Liver (tissue), 9 donors: Measurements from ENCODE around the gene SPO11. TPM values are rescaled to one million over a fixed set of nuclear protein-coding genes. Genes with fewer than 3 reads are reported as not detected.

Experiments used
- DNase-seq: peaks from one replicate; pipeline ENCODE4 v3.0.0-alpha.2; 2017; ENCODE audit warnings: low spot score
- H3K27ac ChIP-seq, 2 donors: one replicate each; pipeline ENCODE4 v1.7.0; 2013; ENCODE audit warnings: inconsistent platforms in 2 of 2, low read length in 2 of 2, control low read depth in 1 of 2, low read depth in 1 of 2, mild to moderate bottlenecking in 1 of 2
- H3K27me3 ChIP-seq, 4 donors: one replicate each; pipeline versions ENCODE4 v1.6.1 to v1.7.0; 2013; ENCODE audit warnings: low read length in 3 of 4, inconsistent platforms in 1 of 4, mild to moderate bottlenecking in 1 of 4, moderate library complexity in 1 of 4; ENCODE audit not compliant: control insufficient read depth in 4 of 4, insufficient read depth in 4 of 4
- H3K36me3 ChIP-seq, 4 donors: one replicate each; pipeline versions ENCODE4 v1.6.1 to v1.7.0; 2013; ENCODE audit warnings: low read length in 3 of 4, mild to moderate bottlenecking in 3 of 4, low read depth in 1 of 4, moderate library complexity in 1 of 4; ENCODE audit not compliant: control insufficient read depth in 4 of 4, insufficient read depth in 3 of 4
- H3K4me1 ChIP-seq, 4 donors: one replicate each; pipeline versions ENCODE4 v1.6.1 to v1.7.0; 2013; ENCODE audit warnings: low read length in 3 of 4, mild to moderate bottlenecking in 3 of 4, moderate library complexity in 1 of 4; ENCODE audit not compliant: control insufficient read depth in 4 of 4, insufficient read depth in 4 of 4
- H3K4me3 ChIP-seq, 3 donors: one replicate each; pipeline versions ENCODE4 v1.6.1 to v1.7.0; 2013; ENCODE audit warnings: low read length in 3 of 3, control low read depth in 1 of 3, low read depth in 1 of 3, mild to moderate bottlenecking in 1 of 3
- H3K9ac ChIP-seq, 2 donors: one replicate each; pipeline ENCODE4 v1.7.0; 2013; ENCODE audit warnings: low read length in 2 of 2, mild to moderate bottlenecking in 2 of 2, moderate library complexity in 2 of 2, control low read depth in 1 of 2, low read depth in 1 of 2
- H3K9me3 ChIP-seq, 4 donors: one replicate each; pipeline versions ENCODE4 v1.6.1 to v1.7.0; 2013; ENCODE audit warnings: low read length in 3 of 4; ENCODE audit not compliant: control insufficient read depth in 4 of 4
- CTCF ChIP-seq: fragments of 150-350 bp; IDR thresholded peaks from 2 replicates; pipeline ENCODE4 v1.5.1; 2017; ENCODE audit warnings: improper control_type of control experiment, low read depth, low read length; ENCODE audit not compliant: missing input control
- HNF4A ChIP-seq, 2 donors: conservative IDR thresholded peaks; 2 replicates each; pipeline ENCODE4 v1.6.1; 2016; ENCODE audit warnings: antibody characterized with exemption in 2 of 2, mild to moderate bottlenecking in 2 of 2
- NR2F2 ChIP-seq: IDR thresholded peaks from 2 replicates; pipeline ENCODE4 v1.6.1; 2016; ENCODE audit warnings: antibody characterized with exemption
- RAD21 ChIP-seq, 2 donors: IDR thresholded peaks; 2 replicates each; pipeline ENCODE4 v1.6.1; 2016; ENCODE audit warnings: antibody characterized with exemption in 2 of 2, mild to moderate bottlenecking in 2 of 2
- TAF1 ChIP-seq: conservative IDR thresholded peaks from 2 replicates; pipeline ENCODE4 v1.6.1; 2016; ENCODE audit warnings: antibody characterized with exemption, mild to moderate bottlenecking
- YY1 ChIP-seq: IDR thresholded peaks from 2 replicates; pipeline ENCODE4 v1.6.1; 2016; ENCODE audit warnings: antibody characterized with exemption, mild to moderate bottlenecking
- WGBS: extraction: QIAGEN DNeasy Blood & Tissue Kit; methylation state at CpG from one replicate; pipeline ENCODE4 v1.1.7; 2013; 5-methylcytosine and 5-hydroxymethylcytosine counted together
- polyA plus RNA-seq, 2 donors: library from polyadenylated mRNA; stranded (reverse) in 1 of 2; unstranded in 1 of 2; fragments of 200-250 nt in 1 of 2; fragments of >200 nt in 1 of 2; fragmentation: Nextera tagmentation in 1 of 2; extraction: Ambion mirVana in 1 of 2; gene quantifications; one replicate each; pipeline versions ENCODE4 v1.2.1 to v1.2.3, GENCODE V29; 2013 to 2015
- total RNA-seq, 2 donors: library from RNA; depleted of rRNA; stranded (reverse); fragments of >200 nt; gene quantifications; one replicate each; pipeline ENCODE4 v1.2.3, GENCODE V29; 2014
- TF ChIP-seq, protein P1 (sequence below): IDR thresholded peaks from 2 replicates; pipeline ENCODE4 v1.6.1; 2016; ENCODE audit warnings: antibody characterized with exemption
- TF ChIP-seq, protein P2 (sequence below): IDR thresholded peaks from 2 replicates; pipeline ENCODE4 v1.6.1; 2016; ENCODE audit warnings: antibody characterized with exemption
- donor health status: healthy.
- donor health status: healthy.
- donor health status: healthy.
- donor health status: healthy.
- donor health status: healthy.

The SPO11 gene
- total and polyA plus RNA-seq, 4 donors, result not detected

- H3K9me3 ChIP-seq, result no peaks in the 10 kb centered on the region
- peaks cover 0 to 5% (median 1%) of the 10 kb centered on the region in 4 donors for H3K36me3 ChIP-seq
- H3K27ac ChIP-seq, result peak overlapping the region in 1 of 2 donors; percentile 48
- no peaks in the 10 kb centered on the region for H3K27me3 ChIP-seq
- DNase-seq, result peak; percentile 83
- peak overlapping the region in 1 of 3 donors; percentile 44 for H3K4me3 ChIP-seq
- peak; percentile 13 for TF ChIP-seq NR2F2
- peak; percentile 11 for TF ChIP-seq CTCF
- TF ChIP-seq, protein P1, sequence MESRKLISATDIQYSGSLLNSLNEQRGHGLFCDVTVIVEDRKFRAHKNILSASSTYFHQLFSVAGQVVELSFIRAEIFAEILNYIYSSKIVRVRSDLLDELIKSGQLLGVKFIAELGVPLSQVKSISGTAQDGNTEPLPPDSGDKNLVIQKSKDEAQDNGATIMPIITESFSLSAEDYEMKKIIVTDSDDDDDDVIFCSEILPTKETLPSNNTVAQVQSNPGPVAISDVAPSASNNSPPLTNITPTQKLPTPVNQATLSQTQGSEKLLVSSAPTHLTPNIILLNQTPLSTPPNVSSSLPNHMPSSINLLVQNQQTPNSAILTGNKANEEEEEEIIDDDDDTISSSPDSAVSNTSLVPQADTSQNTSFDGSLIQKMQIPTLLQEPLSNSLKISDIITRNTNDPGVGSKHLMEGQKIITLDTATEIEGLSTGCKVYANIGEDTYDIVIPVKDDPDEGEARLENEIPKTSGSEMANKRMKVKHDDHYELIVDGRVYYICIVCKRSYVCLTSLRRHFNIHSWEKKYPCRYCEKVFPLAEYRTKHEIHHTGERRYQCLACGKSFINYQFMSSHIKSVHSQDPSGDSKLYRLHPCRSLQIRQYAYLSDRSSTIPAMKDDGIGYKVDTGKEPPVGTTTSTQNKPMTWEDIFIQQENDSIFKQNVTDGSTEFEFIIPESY, result no peak
- peak in 1 of 2 donors; percentile 19 for TF ChIP-seq RAD21 (IDR thresholded peaks at IDR 0.05)
- TF ChIP-seq TAF1, result no peak
- TF ChIP-seq YY1, result no peak
- no peak for TF ChIP-seq HNF4A (conservative IDR thresholded peaks at IDR 0.05)
- H3K4me1 ChIP-seq, result peaks cover 5 to 23% (median 16%) of the 10 kb centered on the region in 4 donors
- 6% methylated on average over 57 of the region's 57 CpGs for WGBS
- no peak overlapping the region for H3K9ac ChIP-seq
Observed at GRCh38 chr20:57388953-57389694, 59.5 kb downstream of the SPO11 start.

GRCh38 chr20:57389695-57390603 is 60.3 kb downstream of the SPO11 start:
- WGBS, result 50% methylated on average over 52 of the region's 52 CpGs
- Histone ChIP-seq H3K9me3 (no peaks in the 10 kb centered on the region), H3K4me3 (peak overlapping the region in 1 of 3 donors; percentile 44), H3K9ac (no peak overlapping the region), H3K27ac (peak overlapping the region in 1 of 2 donors; percentile 48), H3K27me3 (no peaks in the 10 kb centered on the region), H3K36me3 (peaks cover 0 to 6% (median 4%) of the 10 kb centered on the region in 4 donors), H3K4me1 (peaks cover 5 to 22% (median 15%) of the 10 kb centered on the region in 4 donors)
- TF ChIP-seq, protein P2, sequence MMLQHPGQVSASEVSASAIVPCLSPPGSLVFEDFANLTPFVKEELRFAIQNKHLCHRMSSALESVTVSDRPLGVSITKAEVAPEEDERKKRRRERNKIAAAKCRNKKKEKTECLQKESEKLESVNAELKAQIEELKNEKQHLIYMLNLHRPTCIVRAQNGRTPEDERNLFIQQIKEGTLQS, result no peak
- peak; percentile 11 for TF ChIP-seq NR2F2
- DNase-seq, result peak; percentile 64
